ENCODE results near the gene EIF4A3.
"Not testable (repeated sequence)": the region's sequence is repeated elsewhere in the genome, so short reads cannot be mapped to it uniquely, and the experiment has no call there.

Gene EIF4A3

DNA sequence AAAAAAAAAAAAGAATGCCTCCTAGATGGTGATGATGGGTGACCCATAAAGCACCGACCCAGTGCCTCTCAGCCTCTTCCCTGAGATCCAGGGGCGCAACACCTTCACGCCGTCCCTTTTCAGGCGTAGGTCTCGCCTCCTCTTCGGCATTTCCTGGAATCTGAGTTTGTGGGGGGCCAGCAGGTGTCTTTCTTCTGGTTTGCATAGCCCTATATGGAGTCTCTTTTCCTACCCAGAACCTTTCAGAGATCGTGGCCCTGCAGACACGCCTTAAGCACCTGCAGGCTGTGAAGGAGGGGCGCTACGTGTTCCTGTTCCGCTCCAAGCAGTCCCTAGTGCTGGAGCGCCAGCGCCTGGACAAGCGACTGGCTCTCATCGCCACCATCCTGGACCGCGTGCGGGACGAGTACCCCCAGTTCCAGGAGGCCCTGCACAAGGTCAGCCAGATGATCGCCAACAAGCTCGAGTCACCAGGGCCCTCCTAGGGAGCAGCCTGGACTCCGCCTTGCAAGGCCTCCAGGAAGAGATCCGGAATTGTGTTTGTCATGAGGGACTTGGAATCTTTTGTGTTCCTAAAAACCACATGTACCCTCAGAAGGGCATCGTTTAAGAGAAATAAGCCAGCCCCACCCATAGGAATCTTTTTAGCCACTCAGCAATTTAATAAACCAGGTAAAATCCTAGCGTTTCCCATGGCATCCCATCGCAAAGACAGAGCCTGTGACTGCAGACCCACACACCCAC lies 47.5 kb downstream of the EIF4A3 start:
- DNase-seq = no peak

DNA sequence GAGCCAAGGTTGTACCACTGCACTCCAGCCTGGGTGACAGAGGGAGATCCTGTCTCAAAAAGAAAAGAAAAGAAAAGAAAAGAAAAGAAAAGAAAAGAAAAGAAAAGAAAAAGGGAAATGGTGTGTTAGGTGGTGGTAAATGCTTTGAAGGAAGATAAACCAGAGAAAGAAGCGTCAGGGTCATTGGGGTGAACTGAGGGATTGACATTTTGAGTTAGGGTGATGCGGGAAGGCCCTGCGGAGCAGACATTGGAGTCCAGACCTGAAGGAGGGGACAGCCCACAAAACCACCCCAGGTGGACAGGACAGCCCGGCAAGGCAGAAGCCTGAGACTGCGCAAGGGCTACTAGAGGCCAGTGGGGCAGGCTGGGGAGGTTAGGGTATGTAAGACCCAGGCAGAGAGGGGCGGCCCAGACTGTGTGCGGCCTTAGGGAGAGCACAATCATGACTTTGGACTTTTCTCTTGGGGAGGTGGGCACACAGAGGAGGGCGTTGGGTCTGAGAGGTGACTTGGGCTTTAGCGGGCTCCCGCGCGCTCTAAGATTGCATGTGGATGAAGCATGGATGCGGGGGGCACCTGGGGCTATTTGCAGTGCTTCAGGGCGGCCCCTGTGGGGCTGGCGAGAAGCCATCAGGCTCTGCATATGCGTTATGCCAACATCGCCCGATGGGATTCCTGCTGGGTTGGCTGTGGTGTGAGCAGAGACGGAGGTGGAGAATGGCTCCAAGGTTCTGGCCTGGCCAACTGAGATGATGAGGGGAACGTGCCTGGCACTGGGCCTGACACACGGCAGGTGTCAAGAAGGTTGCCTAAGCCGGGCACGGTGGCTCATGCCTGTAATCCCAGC lies 48.9 kb downstream of the EIF4A3 start:
- no peak for DNase-seq

DNA sequence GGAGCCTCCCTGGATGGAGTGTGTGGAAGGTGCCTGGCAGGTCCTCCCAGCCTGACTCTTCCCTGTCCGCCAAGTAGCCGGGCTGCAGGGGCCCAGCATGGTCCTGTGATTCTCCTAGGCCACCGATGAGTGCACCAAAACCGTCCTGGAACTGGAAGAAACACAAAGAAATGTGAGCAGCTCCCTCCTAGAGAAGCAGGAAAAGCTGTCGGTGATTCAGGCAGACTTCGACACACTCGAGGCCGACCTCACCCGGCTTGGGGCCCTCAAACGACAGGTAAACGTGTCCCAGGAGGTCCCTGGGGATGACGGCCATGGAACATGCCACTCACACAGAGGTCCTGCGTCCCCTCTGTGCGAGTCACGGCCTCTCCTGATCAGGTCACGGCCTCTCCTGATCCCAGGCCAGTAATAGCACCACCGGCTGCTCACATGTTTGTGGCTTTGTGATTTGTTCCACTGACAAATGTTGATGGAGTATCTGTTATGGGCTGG lies 49.8 kb downstream of the EIF4A3 start:
- DNase-seq = no peak

GRCh38 chr17:80096561-80097021 lies 50.3 kb downstream of the EIF4A3 start:
- DNase-seq = no peak

DNA sequence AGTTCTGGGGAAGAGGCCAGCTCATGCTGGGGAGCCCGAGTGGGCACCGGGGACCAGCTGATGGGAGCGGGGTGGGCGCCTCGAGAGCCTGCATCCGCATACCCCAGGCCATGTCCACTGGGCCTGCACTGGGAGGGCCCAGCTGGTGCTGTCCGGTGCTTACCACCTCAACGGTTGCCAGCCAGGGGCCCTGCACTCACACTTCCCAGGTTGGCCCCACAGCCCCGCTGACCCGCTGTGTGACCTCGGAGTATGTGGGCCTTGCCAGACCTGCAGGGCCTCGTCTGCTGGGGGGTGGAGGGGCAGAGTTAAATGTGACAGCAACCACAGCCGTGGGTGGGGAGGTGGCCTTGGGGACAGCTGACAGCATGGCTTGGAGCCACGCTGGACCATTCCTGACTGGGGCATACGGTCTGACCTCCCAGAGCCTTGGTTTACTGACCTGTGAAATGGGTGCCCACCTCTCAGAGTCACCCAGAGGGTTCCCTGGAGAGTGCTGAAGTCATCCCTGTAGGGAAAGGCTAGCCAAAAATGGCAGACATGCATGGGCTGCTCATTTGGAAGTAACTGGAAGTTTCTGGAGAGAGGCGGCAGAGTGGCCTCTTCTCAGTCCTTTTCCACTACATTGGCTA lies 51.0 kb downstream of the EIF4A3 start:
- DNase-seq = no peak

- DNase-seq = no peak
These were observed 51.7 kb downstream of the EIF4A3 start for GRCh38 chr17:80095038-80095843.

- no peak for DNase-seq
These were observed 54.0 kb downstream of the EIF4A3 start for GRCh38 chr17:80092959-80093358.

GRCh38 chr17:80091376-80091775 lies 55.6 kb downstream of the EIF4A3 start:
- no peak for DNase-seq

DNA sequence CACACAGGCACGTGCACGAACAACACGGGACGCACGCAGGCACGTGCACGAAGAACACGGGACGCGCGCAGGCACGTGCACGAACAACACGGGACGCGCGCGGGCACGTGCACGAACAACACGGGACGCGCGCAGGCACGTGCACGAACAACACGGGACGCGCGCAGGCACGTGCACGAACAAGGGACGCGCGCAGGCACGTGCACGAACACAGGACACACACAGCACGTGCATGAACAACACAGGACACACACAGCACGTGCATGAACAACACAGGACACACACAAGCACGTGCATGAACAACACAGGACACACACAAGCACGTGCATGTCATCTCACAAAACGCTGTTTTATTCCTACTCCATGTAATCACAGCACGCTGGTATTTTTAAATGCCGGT lies 56.8 kb downstream of the EIF4A3 start:
- not testable (repeated sequence) for DNase-seq

DNA sequence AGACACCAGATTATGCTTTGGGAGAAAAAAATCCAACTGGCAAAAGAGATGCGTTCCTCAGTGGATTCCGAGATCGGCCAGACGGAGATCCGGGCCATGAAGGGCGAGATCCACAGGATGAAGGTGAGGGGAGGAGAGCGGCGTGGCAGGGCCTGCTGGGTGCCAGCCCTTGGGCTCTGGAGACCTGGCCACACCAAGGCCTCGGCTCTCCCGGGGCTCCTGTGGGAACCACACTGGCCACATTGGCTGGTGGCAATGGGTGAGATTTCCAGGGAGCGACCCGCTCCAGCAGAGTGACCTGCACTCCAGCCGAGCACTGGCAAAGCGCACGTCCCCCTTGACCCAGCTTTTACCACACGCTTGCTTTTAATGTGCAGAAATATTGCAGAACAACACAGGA lies 57.2 kb downstream of the EIF4A3 start:
- no peak for DNase-seq

- no peak for DNase-seq
These were observed 59.3 kb downstream of the EIF4A3 start for GRCh38 chr17:80087346-80088265.

- no peak for DNase-seq
These were observed 60.3 kb downstream of the EIF4A3 start for GRCh38 chr17:80086616-80087015.

GRCh38 chr17:80086081-80086480 lies 60.8 kb downstream of the EIF4A3 start:
- no peak for DNase-seq

DNA sequence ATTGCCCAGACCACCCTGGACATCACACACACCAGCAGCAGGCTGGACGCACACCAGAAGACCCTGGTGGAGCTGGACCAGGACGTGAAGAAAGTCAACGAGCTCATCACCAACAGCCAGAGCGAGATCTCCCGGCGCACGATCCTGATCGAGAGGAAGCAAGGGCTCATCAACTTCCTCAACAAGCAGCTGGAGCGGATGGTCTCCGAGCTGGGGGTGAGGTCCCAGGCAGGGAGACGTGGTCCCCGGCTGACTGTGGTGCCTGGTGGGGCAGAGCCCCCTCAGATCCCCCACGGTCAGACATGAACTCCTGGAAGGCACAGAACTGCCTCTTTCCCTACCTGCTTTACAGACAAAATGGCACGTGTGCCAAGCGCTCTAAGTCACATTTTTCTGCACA lies 62.2 kb downstream of the EIF4A3 start:
- no peak for DNase-seq

Data from CD4-positive, alpha-beta T cell treated with Interleukin-6 for 4 hours (primary cell).